AG09319 (cell line): Measurements from ENCODE around the gene ENSA.
"Not testable (repeated sequence)": the region's sequence is repeated elsewhere in the genome, so short reads cannot be mapped to it uniquely, and the experiment has no call there.

Experiments
- DNase-seq: peaks from one replicate; pipeline ENCODE4 v3.0.0-alpha.2; 2010; ENCODE audit warnings: low read depth; ENCODE audit errors: extremely low read depth
- TF ChIP-seq, protein P1 (sequence below): IDR thresholded peaks from 2 replicates; pipeline ENCODE4 v1.5.1; 2011; ENCODE audit warnings: low read depth, mild to moderate bottlenecking, inconsistent platforms, low read length, moderate library complexity

ENSA gene

DNA sequence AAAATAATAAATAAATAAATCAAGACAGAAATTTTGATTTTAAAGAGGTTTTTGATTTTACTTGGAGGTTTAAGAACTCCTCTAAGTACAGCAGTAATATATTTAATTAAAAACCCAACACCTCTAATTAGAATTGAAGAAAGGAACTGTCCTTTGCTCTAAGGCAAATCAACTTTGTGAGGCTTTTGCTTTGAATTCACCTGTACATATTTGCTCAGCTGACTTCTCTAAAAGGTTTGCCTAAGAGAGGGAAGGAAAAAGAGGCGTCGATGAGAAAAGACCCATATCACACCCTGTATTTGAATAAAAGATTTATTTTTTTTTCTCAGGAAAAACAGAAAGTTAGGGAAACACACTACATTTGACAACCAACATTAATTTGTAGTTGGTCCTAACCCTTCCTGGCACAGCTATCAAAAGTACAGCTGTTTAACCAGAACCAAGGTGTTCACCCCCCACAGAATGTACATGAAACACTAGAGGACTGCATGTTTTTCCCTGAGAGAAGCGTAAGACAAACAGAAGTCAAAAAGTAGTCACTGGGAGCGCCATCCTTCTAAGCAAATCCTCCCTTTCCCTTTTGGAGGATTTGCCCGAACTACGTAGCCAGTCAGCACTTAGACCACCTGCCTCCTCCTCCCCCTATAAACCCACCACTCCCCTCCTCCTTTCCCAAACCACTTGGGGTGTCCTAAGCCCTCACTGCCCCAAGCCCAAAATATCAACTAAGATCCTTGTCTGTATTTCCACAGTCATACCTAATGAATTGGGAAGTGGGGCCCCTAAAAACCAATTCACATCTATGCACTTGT is 54.9 kb downstream of the ENSA start:
- TF ChIP-seq, protein P1, sequence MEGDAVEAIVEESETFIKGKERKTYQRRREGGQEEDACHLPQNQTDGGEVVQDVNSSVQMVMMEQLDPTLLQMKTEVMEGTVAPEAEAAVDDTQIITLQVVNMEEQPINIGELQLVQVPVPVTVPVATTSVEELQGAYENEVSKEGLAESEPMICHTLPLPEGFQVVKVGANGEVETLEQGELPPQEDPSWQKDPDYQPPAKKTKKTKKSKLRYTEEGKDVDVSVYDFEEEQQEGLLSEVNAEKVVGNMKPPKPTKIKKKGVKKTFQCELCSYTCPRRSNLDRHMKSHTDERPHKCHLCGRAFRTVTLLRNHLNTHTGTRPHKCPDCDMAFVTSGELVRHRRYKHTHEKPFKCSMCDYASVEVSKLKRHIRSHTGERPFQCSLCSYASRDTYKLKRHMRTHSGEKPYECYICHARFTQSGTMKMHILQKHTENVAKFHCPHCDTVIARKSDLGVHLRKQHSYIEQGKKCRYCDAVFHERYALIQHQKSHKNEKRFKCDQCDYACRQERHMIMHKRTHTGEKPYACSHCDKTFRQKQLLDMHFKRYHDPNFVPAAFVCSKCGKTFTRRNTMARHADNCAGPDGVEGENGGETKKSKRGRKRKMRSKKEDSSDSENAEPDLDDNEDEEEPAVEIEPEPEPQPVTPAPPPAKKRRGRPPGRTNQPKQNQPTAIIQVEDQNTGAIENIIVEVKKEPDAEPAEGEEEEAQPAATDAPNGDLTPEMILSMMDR: no peak
- no peak for DNase-seq

DNA sequence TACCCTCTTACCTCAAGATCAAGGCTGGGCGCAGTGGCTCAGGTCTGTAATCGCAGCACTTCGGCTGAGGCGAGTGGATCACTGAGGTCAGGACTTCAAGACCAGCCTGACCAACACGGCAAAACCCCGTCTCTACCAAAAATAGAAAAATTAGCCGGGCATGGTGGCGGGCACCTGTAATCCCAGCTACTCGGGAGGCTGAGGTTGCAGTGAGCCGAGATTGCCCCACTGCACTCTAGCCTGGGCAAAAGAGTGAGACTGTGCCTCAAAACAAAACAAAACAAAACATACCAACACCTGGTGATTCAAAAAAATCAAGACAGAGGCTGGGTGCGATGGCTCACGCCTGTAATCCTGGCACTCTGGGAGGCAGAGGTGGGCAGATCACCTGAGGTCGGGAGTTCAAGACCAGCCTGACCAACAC is 55.8 kb downstream of the ENSA start:
- DNase-seq: not testable (repeated sequence)

DNA sequence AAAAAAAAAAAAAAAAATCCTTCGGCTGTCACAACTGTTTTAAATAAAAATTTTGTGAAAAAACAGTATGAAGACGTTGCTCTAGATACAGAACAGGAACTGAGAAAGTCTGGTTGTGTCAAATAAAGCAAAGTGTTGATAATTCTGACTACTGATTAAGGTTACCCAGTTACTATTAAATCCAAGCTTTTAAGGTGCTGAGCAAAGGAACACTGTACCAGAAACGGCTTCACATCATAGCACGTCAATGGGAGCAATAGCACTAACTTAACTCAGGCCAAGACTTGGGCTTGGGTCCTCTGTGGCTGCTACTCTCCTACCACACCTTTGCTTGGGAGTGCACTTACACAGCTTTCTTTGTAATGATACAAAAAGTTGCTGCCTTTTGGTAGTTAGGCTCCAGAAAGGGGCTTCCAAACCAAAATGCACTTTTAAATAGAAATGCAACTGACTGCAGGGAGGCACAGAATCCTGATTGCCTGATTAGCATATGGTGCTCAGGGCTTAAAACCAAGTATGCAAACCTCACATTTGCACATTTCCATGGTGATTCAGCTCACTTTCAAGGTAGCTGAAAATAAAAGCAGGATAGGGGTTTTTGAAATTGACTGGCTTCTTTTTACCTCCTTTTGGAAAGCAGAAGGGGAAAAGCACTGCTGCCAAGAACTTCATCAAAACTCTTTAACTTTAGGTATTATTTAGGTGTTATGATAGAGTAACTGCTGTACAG is 56.3 kb downstream of the ENSA start:
- TF ChIP-seq, protein P1: no peak
- DNase-seq: no peak
